SU-DHL-6 (cell line): ENCODE results near the gene OR2AT4.
"Not testable (repeated sequence)": the region's sequence is repeated elsewhere in the genome, so short reads cannot be mapped to it uniquely, and the experiment has no call there.

Experiments used
- H2AFZ ChIP-seq: fragments of 200-600 bp; sonication (generic); 2 replicates; pipeline ENCODE4 v1.6.1; 2014; ENCODE audit warnings: low read depth, mild to moderate bottlenecking, moderate library complexity, mixed read lengths, antibody characterized with exemption, low read length; ENCODE audit not compliant: severe bottlenecking
- H3F3A ChIP-seq: fragments of 200-600 bp; shearing (Covaris generic); 2 replicates; pipeline ENCODE4 v1.6.0; 2016; ENCODE audit warnings: antibody characterized with exemption, mild to moderate bottlenecking; ENCODE audit not compliant: insufficient read depth
- H3K27ac ChIP-seq: fragments of 200-600 bp; sonication (generic); 2 replicates; pipeline ENCODE4 v1.5.1; 2016; ENCODE audit warnings: low read depth, mild to moderate bottlenecking, low read length, moderate library complexity, mixed read lengths
- H3K27me3 ChIP-seq: fragments of 200-600 bp; sonication (generic), shearing (Covaris generic); 2 replicates; pipeline ENCODE4 v1.6.0; 2014; ENCODE audit warnings: mild to moderate bottlenecking, low read length
- H3K36me3 ChIP-seq: fragments of 200-600 bp; sonication (generic); 2 replicates; pipeline ENCODE4 v1.6.1; 2014; ENCODE audit warnings: mild to moderate bottlenecking, low read length, mixed read lengths
- H3K4me2 ChIP-seq: fragments of 300-600, 200-600 bp; shearing (Covaris generic), sonication (generic); 2 replicates; pipeline ENCODE4 v1.6.0; 2014; ENCODE audit warnings: low read length, low read depth, mild to moderate bottlenecking; ENCODE audit not compliant: poor library complexity, severe bottlenecking
- H3K4me3 ChIP-seq: fragments of 200-600 bp; sonication (generic); 2 replicates; pipeline ENCODE4 v1.5.1; 2014; ENCODE audit warnings: antibody characterized with exemption, low read length, mild to moderate bottlenecking, mixed read lengths; ENCODE audit not compliant: insufficient read depth, poor library complexity, severe bottlenecking
- H3K79me2 ChIP-seq: fragments of 200-600 bp; sonication (generic); 2 replicates; pipeline ENCODE4 v1.6.1; 2014; ENCODE audit warnings: mild to moderate bottlenecking, low read length, moderate library complexity; ENCODE audit not compliant: insufficient read depth
- H3K9ac ChIP-seq: fragments of 200-600 bp; sonication (generic); 2 replicates; pipeline ENCODE4 v1.7.0; 2014; ENCODE audit warnings: mild to moderate bottlenecking, low read length
- H3K9me2 ChIP-seq: fragments of 200-600 bp; sonication (generic); replicated peaks from 2 replicates; pipeline ENCODE4 v1.6.1; 2014; ENCODE audit warnings: low read length; ENCODE audit not compliant: insufficient read depth
- H3K9me3 ChIP-seq: fragments of 200-600 bp; sonication (generic); 2 replicates; pipeline ENCODE4 v1.6.1; 2014; ENCODE audit warnings: low read length, mixed read lengths; ENCODE audit not compliant: insufficient read depth
- H4K20me1 ChIP-seq: fragments of 200-600 bp; sonication (generic); 2 replicates; pipeline ENCODE4 v1.6.1; 2014; ENCODE audit warnings: low read depth, mild to moderate bottlenecking, antibody characterized with exemption, low read length, moderate library complexity, mixed read lengths
- CTCF ChIP-seq: fragments of 200-600 bp; sonication (generic); IDR thresholded peaks from one replicate; pipeline ENCODE4 v1.5.1; 2017; ENCODE audit warnings: antibody characterized with exemption, mild to moderate bottlenecking, low read length, moderate library complexity; ENCODE audit not compliant: insufficient read depth, poor library complexity, severe bottlenecking
- EZH2phosphoT487 ChIP-seq: fragments of 200-600 bp; sonication (generic), shearing (Covaris generic); conservative IDR thresholded peaks from 2 replicates; pipeline ENCODE4 v1.6.1; 2018; ENCODE audit warnings: mild to moderate bottlenecking, antibody characterized with exemption, low read length, moderate library complexity, mixed read lengths

The OR2AT4 gene

GRCh38 chr11:75112200-75112599, 15.5 kb upstream of the OR2AT4 start:
- TF ChIP-seq CTCF (no peak), EZH2phosphoT487 (no peak)
- no peak overlapping the region for H3K4me3 ChIP-seq
- no peak overlapping the region for H2AFZ ChIP-seq
- H3K4me2 ChIP-seq, result no peak overlapping the region
- no peaks in the 10 kb centered on the region for H3K9me2 ChIP-seq
- H3K9ac ChIP-seq, result no peak overlapping the region
- H3K27me3 ChIP-seq, result 0 out of 2 replicates have a peak, but pooled peaks cover 3% of the 10 kb centered on the region
- H3K79me2 ChIP-seq, result no peaks in the 10 kb centered on the region
- no peaks in the 10 kb centered on the region for H4K20me1 ChIP-seq
- no peaks in the 10 kb centered on the region for H3F3A ChIP-seq
- H3K27ac ChIP-seq, result no peak overlapping the region
- no peaks in the 10 kb centered on the region; the same call in 1 of the 2 replicates for H3K36me3 ChIP-seq
- peaks cover 10% of the 10 kb centered on the region; the same call in 1 of the 2 replicates for H3K9me3 ChIP-seq

- Histone ChIP-seq H3K4me3 (no peak overlapping the region), H3F3A (no peaks in the 10 kb centered on the region), H3K79me2 (no peaks in the 10 kb centered on the region), H3K27me3 (0 out of 2 replicates have a peak, but pooled peaks cover 3% of the 10 kb centered on the region), H2AFZ (no peak overlapping the region), H3K9ac (no peak overlapping the region), H3K27ac (no peak overlapping the region), H3K9me2 (no peaks in the 10 kb centered on the region), H3K9me3 (peaks cover 10% of the 10 kb centered on the region; the same call in 1 of the 2 replicates), H3K4me2 (no peak overlapping the region), H4K20me1 (no peaks in the 10 kb centered on the region), H3K36me3 (no peaks in the 10 kb centered on the region; the same call in 1 of the 2 replicates)
- TF ChIP-seq CTCF (no peak), EZH2phosphoT487 (no peak)
Observed at GRCh38 chr11:75107187-75107586, 10.5 kb upstream of the OR2AT4 start.

GRCh38 chr11:75105967-75106681, 9.4 kb upstream of the OR2AT4 start:
- H3K9ac ChIP-seq, H3K4me3 ChIP-seq, H3F3A ChIP-seq, H3K36me3 ChIP-seq, H3K27ac ChIP-seq, H2AFZ ChIP-seq, H4K20me1 ChIP-seq, H3K79me2 ChIP-seq, H3K9me2 ChIP-seq, H3K27me3 ChIP-seq, H3K4me2 ChIP-seq: not testable (repeated sequence)
- peaks cover 10% of the 10 kb centered on the region; the same call in 1 of the 2 replicates for H3K9me3 ChIP-seq

GRCh38 chr11:75105462-75105925, 8.8 kb upstream of the OR2AT4 start:
- H3K9me2 ChIP-seq, result no peaks in the 10 kb centered on the region
- H3K79me2 ChIP-seq, result no peaks in the 10 kb centered on the region
- no peaks in the 10 kb centered on the region for H4K20me1 ChIP-seq
- no peak overlapping the region for H3K27ac ChIP-seq
- no peak overlapping the region for H3K4me3 ChIP-seq
- H3F3A ChIP-seq, result no peaks in the 10 kb centered on the region
- TF ChIP-seq EZH2phosphoT487, result no peak
- TF ChIP-seq CTCF, result no peak
- H3K9ac ChIP-seq, result no peak overlapping the region
- H3K9me3 ChIP-seq, result peaks cover 5% of the 10 kb centered on the region; the same call in 1 of the 2 replicates
- H3K4me2 ChIP-seq, result no peak overlapping the region
- H3K27me3 ChIP-seq, result no peaks in the 10 kb centered on the region
- no peak overlapping the region for H2AFZ ChIP-seq
- H3K36me3 ChIP-seq, result no peaks in the 10 kb centered on the region
